NCI-H1105 treated with DMSO at 0.1 percent for 48 hours (cell line): ENCODE results near the gene ABHD15.

Source experiments
- DNase-seq: peaks from one replicate; lab custom pipeline; 2025; lab: John Stamatoyannopoulos, UW

Gene ABHD15

DNA sequence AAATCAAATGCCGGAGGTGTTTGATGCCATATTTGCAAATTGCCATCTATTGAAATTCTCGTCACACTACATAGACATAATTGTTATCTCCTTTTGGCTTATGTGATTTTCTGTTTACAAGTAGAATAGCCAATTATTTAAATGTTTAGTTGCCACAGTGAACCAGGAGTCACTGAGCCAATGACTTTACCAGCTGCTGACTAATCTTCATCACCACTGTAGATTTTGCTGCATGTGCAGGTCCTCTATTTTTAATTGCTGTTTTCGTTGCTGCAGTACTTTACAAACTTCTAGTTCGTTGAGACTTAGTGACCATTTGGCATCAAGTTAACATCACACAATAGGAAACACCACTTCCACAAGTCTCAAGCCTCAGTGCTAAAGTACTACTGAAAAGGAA, 22.8 kb downstream of the ABHD15 start:
- DNase-seq = no peak

- no peak for DNase-seq
Observed at GRCh38 chr17:29533976-29534375, 32.9 kb downstream of the ABHD15 start.

GRCh38 chr17:29526322-29526721, 40.5 kb downstream of the ABHD15 start:
- DNase-seq = no peak

DNA sequence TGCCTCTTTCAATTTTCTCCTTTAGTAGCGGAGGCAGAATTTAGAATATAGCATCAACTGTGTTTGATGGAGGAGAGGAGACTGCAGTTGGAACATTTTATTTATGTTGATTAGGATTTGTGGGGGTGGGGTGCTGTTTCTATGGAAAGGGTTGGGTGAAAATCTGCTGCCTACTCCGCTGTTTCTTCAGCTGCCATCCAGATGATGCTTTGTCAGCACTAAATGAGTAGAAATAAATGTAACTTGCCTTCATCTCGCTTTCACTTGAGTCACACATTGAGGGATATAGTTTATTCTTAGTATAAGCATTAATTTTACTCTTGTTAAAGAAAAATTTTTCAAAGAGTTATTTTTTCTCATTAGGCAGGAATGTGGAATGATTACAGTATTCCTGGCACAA, 42.1 kb downstream of the ABHD15 start:
- no peak for DNase-seq

- DNase-seq = no peak
Observed at GRCh38 chr17:29518359-29518758, 48.5 kb downstream of the ABHD15 start.

- DNase-seq = no peak
Observed at GRCh38 chr17:29514792-29515191, 52.0 kb downstream of the ABHD15 start.

- DNase-seq = no peak
Observed at GRCh38 chr17:29510953-29511352, 55.9 kb downstream of the ABHD15 start.
